Sigmoid colon (tissue), 7 donors: ENCODE data around the gene EPYC. TPM values are rescaled to one million over a fixed set of nuclear protein-coding genes. Genes with fewer than 3 reads are reported as not detected.
A peak's percentile ranks its signal among the peaks of the same experiment; 100 is the strongest.

Source experiments
- DNase-seq: peaks from one replicate; pipeline ENCODE4 v3.0.0-alpha.2; 2019
- H3K27ac ChIP-seq, 4 donors: fragments of 200-600 bp; sonication (generic); one replicate each; pipeline ENCODE4 v1.5.1; 2016 to 2019; ENCODE audit warnings: mild to moderate bottlenecking in 1 of 4
- H3K27me3 ChIP-seq, 3 donors: fragments of 200-600 bp; sonication (generic); one replicate each; pipeline ENCODE4 v1.5.1; 2019; ENCODE audit warnings: mild to moderate bottlenecking in 1 of 3
- H3K36me3 ChIP-seq, 4 donors: fragments of 200-600 bp; sonication (generic); one replicate each; pipeline ENCODE4 v1.5.1; 2016 to 2019
- H3K4me1 ChIP-seq, 4 donors: fragments of 200-600 bp; sonication (generic); one replicate each; pipeline ENCODE4 v1.5.1; 2017 to 2019
- H3K4me3 ChIP-seq, 4 donors: fragments of 200-600 bp; sonication (generic); one replicate each; pipeline ENCODE4 v1.5.1; 2017 to 2019; ENCODE audit warnings: mild to moderate bottlenecking in 2 of 4, moderate library complexity in 1 of 4
- H3K9me3 ChIP-seq, 4 donors: fragments of 200-600 bp in 3 of 4; sonication (generic) in 3 of 4; one replicate each; pipeline versions ENCODE4 v1.5.1 to v1.6.1; 2013 to 2019
- EP300 ChIP-seq, 4 donors: sonication (generic); formaldehyde crosslinking; IDR thresholded peaks; one replicate each; pipeline ENCODE4 v1.6.1; 2017; ENCODE audit warnings: antibody characterized with exemption in 4 of 4
- POLR2A ChIP-seq, 2 donors: fragments of 450-650 bp; IDR thresholded peaks; one replicate each; pipeline ENCODE4 v1.6.1; 2016; ENCODE audit warnings: antibody characterized with exemption in 2 of 2, mild to moderate bottlenecking in 2 of 2, moderate library complexity in 2 of 2
- POLR2AphosphoS5 ChIP-seq, 4 donors: sonication (generic); formaldehyde crosslinking; IDR thresholded peaks; one replicate each; pipeline ENCODE4 v1.6.1; 2017; ENCODE audit warnings: antibody characterized with exemption in 4 of 4
- WGBS, 2 donors: extraction: QIAGEN DNeasy Blood & Tissue Kit; methylation state at CpG; one replicate each; pipeline ENCODE4 v1.1.7; 2013; 5-methylcytosine and 5-hydroxymethylcytosine counted together
- intact Hi-C: fragments of 100-400 bp; cut with DNase I; formaldehyde crosslinking; loops from one replicate; pipeline ENCODE4 v1.15.1; 2023
- polyA plus RNA-seq, 3 donors: library from polyadenylated mRNA; stranded (reverse); fragments of 200-250 nt; gene quantifications; one replicate each; pipeline ENCODE4 v1.2.3, GENCODE V29; 2013
- total RNA-seq, 4 donors: library from RNA; depleted of rRNA; stranded (reverse); fragments of >200 nt; gene quantifications; one replicate each; pipeline ENCODE4 v1.1.0, GENCODE V29; 2016
- TF ChIP-seq, protein P1 (sequence below), 4 experiments: fragments of 450-650 bp in 3 of 4; fragments of 200-600 bp in 1 of 4; IDR thresholded peaks; one replicate each; pipeline ENCODE4 v1.5.1; 2016 to 2019; ENCODE audit warnings: antibody characterized with exemption in 4 of 4, mild to moderate bottlenecking in 3 of 4, moderate library complexity in 2 of 4
- donor health status: healthy with polysubstance abuse.
- donor health status: Bipolar disorder and iron deficiency.
- donor health status: healthy.

The EPYC gene
- total and polyA plus RNA-seq, 7 donors: 0.09 TPM; not detected in 6

DNA sequence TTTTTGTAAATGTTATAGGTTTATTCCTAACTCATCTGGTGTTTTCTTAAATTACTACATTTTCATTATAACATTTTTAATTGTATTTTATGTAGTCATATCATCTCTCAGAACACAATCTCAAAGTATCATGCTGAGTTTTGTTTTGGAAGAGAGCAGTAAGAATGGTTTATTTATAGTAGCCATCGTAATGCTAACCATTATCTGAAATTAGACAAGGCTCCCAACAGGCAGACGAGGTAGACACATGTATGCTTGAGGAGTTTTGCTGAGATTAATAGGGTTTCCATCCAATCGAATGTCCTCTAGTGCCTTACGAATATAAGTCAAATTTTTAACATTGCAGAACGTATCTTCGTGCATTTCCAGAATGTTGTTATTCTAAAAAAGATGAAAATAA lies 40.8 kb downstream of the EPYC start:
- intact Hi-C loops: no loop called here
- WGBS, 2 donors: 85 to 91% methylated on average over 6 of the region's 6 CpGs
- no peak for DNase-seq
- no peaks in the 10 kb centered on the region for H3K4me1 ChIP-seq
- H3K9me3 ChIP-seq: no peaks in the 10 kb centered on the region
- H3K27me3 ChIP-seq: no peaks in the 10 kb centered on the region
- H3K36me3 ChIP-seq: no peaks in the 10 kb centered on the region
- H3K27ac ChIP-seq: no peak overlapping the region
- TF ChIP-seq POLR2AphosphoS5 (IDR thresholded peaks at IDR 0.05) (no peak), EP300 (IDR thresholded peaks at IDR 0.05) (no peak), POLR2A (IDR thresholded peaks at IDR 0.05) (no peak)
- TF ChIP-seq, protein P1, sequence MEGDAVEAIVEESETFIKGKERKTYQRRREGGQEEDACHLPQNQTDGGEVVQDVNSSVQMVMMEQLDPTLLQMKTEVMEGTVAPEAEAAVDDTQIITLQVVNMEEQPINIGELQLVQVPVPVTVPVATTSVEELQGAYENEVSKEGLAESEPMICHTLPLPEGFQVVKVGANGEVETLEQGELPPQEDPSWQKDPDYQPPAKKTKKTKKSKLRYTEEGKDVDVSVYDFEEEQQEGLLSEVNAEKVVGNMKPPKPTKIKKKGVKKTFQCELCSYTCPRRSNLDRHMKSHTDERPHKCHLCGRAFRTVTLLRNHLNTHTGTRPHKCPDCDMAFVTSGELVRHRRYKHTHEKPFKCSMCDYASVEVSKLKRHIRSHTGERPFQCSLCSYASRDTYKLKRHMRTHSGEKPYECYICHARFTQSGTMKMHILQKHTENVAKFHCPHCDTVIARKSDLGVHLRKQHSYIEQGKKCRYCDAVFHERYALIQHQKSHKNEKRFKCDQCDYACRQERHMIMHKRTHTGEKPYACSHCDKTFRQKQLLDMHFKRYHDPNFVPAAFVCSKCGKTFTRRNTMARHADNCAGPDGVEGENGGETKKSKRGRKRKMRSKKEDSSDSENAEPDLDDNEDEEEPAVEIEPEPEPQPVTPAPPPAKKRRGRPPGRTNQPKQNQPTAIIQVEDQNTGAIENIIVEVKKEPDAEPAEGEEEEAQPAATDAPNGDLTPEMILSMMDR (IDR thresholded peaks at IDR 0.05): no peak
- no peak overlapping the region for H3K4me3 ChIP-seq

DNA sequence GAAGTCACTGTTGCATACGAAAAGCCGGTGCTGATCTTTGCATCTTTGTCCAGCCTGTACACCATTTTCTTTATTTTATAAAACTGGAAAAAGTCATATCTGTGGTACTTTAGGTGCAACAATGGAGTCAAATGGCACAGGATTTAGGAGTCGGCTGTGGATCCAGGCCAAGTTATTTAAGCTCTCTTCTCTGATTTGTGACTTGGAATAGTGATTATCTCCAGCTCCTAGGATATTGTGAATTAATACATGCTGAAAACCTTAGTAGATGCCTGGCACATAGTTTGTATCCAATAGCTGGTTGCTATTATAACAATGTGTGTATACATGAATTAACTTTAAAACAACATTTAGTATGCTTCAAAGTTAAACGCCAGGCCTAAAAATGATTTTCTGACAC lies 43.6 kb downstream of the EPYC start:
- no peak for DNase-seq
- no peaks in the 10 kb centered on the region for H3K9me3 ChIP-seq
- intact Hi-C loops: no loop called here
- no peak for TF ChIP-seq POLR2AphosphoS5 (IDR thresholded peaks at IDR 0.05)
- TF ChIP-seq POLR2A (IDR thresholded peaks at IDR 0.05): no peak
- no peak for TF ChIP-seq EP300 (IDR thresholded peaks at IDR 0.05)
- TF ChIP-seq, protein P1 (IDR thresholded peaks at IDR 0.05): no peak
- no peaks in the 10 kb centered on the region for H3K4me1 ChIP-seq
- H3K36me3 ChIP-seq: no peaks in the 10 kb centered on the region
- 94 to 95% methylated on average over 4 of the region's 4 CpGs for WGBS, 2 donors
- H3K27me3 ChIP-seq: no peaks in the 10 kb centered on the region
- H3K27ac ChIP-seq: no peak overlapping the region
- no peak overlapping the region for H3K4me3 ChIP-seq

DNA sequence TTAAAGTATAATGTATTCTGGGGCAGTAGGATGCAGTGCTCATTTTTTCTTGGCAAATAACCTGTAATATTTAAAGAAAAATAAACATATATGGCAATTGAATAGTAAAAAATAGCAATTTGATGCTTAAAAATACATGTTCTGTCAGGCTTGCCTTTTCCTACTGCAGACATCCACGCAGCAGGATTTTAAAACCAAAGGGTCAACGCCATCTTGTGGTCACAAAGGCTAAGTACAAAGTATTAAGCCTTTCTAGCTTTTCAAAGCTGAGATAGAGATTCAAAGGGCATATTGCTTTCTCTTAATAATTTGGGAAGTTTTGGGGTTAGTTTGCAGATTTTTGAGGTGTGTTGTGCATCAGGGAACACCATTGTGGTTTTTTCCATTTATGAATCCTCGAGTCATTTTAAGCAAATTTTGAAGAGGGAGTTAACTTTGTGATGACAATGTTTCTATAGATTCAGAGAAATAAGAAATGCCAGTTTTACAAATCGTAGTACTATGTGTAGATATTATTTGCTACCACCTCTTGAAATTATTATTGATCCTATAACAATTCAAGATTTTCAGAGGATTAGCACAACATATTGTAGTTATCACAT lies 45.1 kb downstream of the EPYC start:
- intact Hi-C loops: loop anchor here (2.0 kb wide), 1 partner anchor 1417 kb away; no protein-coding TSS in a partner anchor
- WGBS, 2 donors: 2 to 11% methylated on average over 4 of the region's 4 CpGs
- TF ChIP-seq, protein P1 (IDR thresholded peaks at IDR 0.05): peak in 3 of 4 experiments; percentile 39 to 68 (median 66)
- TF ChIP-seq POLR2AphosphoS5 (IDR thresholded peaks at IDR 0.05): no peak
- no peak for TF ChIP-seq EP300 (IDR thresholded peaks at IDR 0.05)
- no peak for TF ChIP-seq POLR2A (IDR thresholded peaks at IDR 0.05)

DNA sequence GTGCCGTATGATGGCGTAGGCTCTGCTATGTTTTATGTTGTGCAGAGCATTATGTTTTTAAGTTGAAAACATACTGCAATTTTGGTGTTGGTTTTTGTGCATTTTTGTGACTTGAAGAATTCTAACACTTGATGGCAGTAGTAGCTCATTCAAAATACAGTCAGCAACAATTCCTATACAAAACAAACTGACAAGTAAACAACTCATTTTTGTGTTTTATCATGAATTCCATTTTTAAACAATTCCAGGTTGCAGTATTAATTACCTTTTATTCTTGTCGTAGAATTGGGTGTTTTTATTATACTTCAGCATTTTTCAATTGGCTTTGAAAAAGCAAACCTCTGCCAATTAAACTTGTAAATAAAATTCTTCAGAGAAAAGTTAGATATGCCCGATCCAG lies 45.7 kb downstream of the EPYC start:
- Histone ChIP-seq H3K9me3 (no peaks in the 10 kb centered on the region), H3K27me3 (no peaks in the 10 kb centered on the region), H3K4me1 (no peaks in the 10 kb centered on the region), H3K36me3 (no peaks in the 10 kb centered on the region), H3K4me3 (no peak overlapping the region), H3K27ac (no peak overlapping the region)
- intact Hi-C loops: loop anchor here (2.0 kb wide), 1 partner anchor 1416 kb away; no protein-coding TSS in a partner anchor
- TF ChIP-seq, protein P1 (IDR thresholded peaks at IDR 0.05): no peak
- TF ChIP-seq POLR2A (IDR thresholded peaks at IDR 0.05): no peak
- TF ChIP-seq POLR2AphosphoS5 (IDR thresholded peaks at IDR 0.05): no peak
- TF ChIP-seq EP300 (IDR thresholded peaks at IDR 0.05): no peak
- DNase-seq: no peak
- WGBS, 2 donors: 68 to 78% methylated on average over 4 of the region's 4 CpGs

More for the DNA sequence above, 45.1 kb downstream of the EPYC start:
- H3K4me3 ChIP-seq: no peak overlapping the region
- H3K9me3 ChIP-seq: no peaks in the 10 kb centered on the region
- no peak for DNase-seq
- H3K36me3 ChIP-seq: no peaks in the 10 kb centered on the region
- no peaks in the 10 kb centered on the region for H3K4me1 ChIP-seq
- H3K27ac ChIP-seq: no peak overlapping the region
- H3K27me3 ChIP-seq: no peaks in the 10 kb centered on the region

DNA sequence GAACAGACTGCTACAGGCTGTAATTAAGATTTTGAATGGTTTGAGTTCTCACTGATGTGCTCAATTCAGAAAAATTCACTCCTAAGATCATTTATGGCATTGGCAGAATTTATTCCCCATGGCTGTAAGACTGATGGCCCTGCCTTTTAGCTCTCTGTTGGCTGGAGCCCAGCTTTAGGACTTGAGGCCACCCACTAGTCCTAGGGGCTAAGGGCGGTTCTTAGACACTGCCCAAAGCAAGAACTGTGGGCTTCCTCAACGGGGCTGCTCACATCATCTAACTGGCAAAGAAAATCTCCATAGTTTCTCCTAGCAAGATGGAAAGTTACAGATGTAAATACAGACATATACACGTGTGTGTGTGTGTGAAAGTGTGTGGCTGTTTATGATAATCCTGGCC lies 46.4 kb downstream of the EPYC start:
- no peaks in the 10 kb centered on the region for H3K27me3 ChIP-seq
- 75 to 80% methylated on average over 3 of the region's 3 CpGs for WGBS, 2 donors
- H3K27ac ChIP-seq: no peak overlapping the region
- no peaks in the 10 kb centered on the region for H3K36me3 ChIP-seq
- no peak for DNase-seq
- intact Hi-C loops: loop anchor here (2.0 kb wide), 1 partner anchor 1416 kb away; no protein-coding TSS in a partner anchor
- H3K9me3 ChIP-seq: no peaks in the 10 kb centered on the region
- TF ChIP-seq, protein P1 (IDR thresholded peaks at IDR 0.05): no peak
- TF ChIP-seq EP300 (IDR thresholded peaks at IDR 0.05) (no peak), POLR2A (IDR thresholded peaks at IDR 0.05) (no peak), POLR2AphosphoS5 (IDR thresholded peaks at IDR 0.05) (no peak)
- H3K4me1 ChIP-seq: no peaks in the 10 kb centered on the region
- no peak overlapping the region for H3K4me3 ChIP-seq
